ENCODE results near the gene PDZD4.

Gene PDZD4

GRCh38 chrX:153769158-153769864, 61.0 kb downstream of the PDZD4 start:
- TF ChIP-seq CTCF (IDR thresholded peaks at IDR 0.05; ENCODE audit: insufficient read depth, low read length, poor library complexity, severe bottlenecking): no peak
- Histone ChIP-seq H3K27me3 (replicated peaks; ENCODE audit: control insufficient read depth, insufficient read depth, low read length) (no peaks in the 10 kb centered on the region), H3K4me3 (replicated peaks; ENCODE audit: low read depth, low read length) (no peak overlapping the region), H3K36me3 (ENCODE audit: control insufficient read depth, insufficient read depth, low read length) (no peaks in the 10 kb centered on the region)
- DNase-seq (ENCODE audit: extremely low read depth, insufficient read length): peak; percentile 6

GRCh38 chrX:153768311-153769157, 61.8 kb downstream of the PDZD4 start:
- Histone ChIP-seq H3K4me3 (replicated peaks; ENCODE audit: low read depth, low read length) (no peak overlapping the region), H3K27me3 (replicated peaks; ENCODE audit: control insufficient read depth, insufficient read depth, low read length) (no peaks in the 10 kb centered on the region), H3K36me3 (ENCODE audit: control insufficient read depth, insufficient read depth, low read length) (no peaks in the 10 kb centered on the region)
- peak; percentile 35 for TF ChIP-seq CTCF (IDR thresholded peaks at IDR 0.05; ENCODE audit: insufficient read depth, low read length, poor library complexity, severe bottlenecking)
- DNase-seq (ENCODE audit: extremely low read depth, insufficient read length): peak; percentile 11

- TF ChIP-seq CTCF (IDR thresholded peaks at IDR 0.05; ENCODE audit: insufficient read depth, low read length, poor library complexity, severe bottlenecking): no peak
- Histone ChIP-seq H3K36me3 (ENCODE audit: control insufficient read depth, insufficient read depth, low read length) (no peaks in the 10 kb centered on the region), H3K27me3 (replicated peaks; ENCODE audit: control insufficient read depth, insufficient read depth, low read length) (no peaks in the 10 kb centered on the region), H3K4me3 (replicated peaks; ENCODE audit: low read depth, low read length) (no peak overlapping the region)
- peak; percentile 6 for DNase-seq (ENCODE audit: extremely low read depth, insufficient read length)
Measured at GRCh38 chrX:153767674-153768055, 62.7 kb downstream of the PDZD4 start.

- peak; percentile 6 for DNase-seq (ENCODE audit: extremely low read depth, insufficient read length)
- no peaks in the 10 kb centered on the region for H3K36me3 ChIP-seq (ENCODE audit: control insufficient read depth, insufficient read depth, low read length)
- no peaks in the 10 kb centered on the region for H3K27me3 ChIP-seq (replicated peaks; ENCODE audit: control insufficient read depth, insufficient read depth, low read length)
- TF ChIP-seq CTCF (IDR thresholded peaks at IDR 0.05; ENCODE audit: insufficient read depth, low read length, poor library complexity, severe bottlenecking): no peak
- H3K4me3 ChIP-seq (replicated peaks; ENCODE audit: low read depth, low read length): no peak overlapping the region
Measured at GRCh38 chrX:153766871-153767673, 63.3 kb downstream of the PDZD4 start.

GRCh38 chrX:153766098-153766817, 64.1 kb downstream of the PDZD4 start:
- DNase-seq (ENCODE audit: extremely low read depth, insufficient read length): peak; percentile 13
- TF ChIP-seq CTCF (IDR thresholded peaks at IDR 0.05; ENCODE audit: insufficient read depth, low read length, poor library complexity, severe bottlenecking): no peak
- H3K36me3 ChIP-seq (ENCODE audit: control insufficient read depth, insufficient read depth, low read length): no peaks in the 10 kb centered on the region
- no peaks in the 10 kb centered on the region for H3K27me3 ChIP-seq (replicated peaks; ENCODE audit: control insufficient read depth, insufficient read depth, low read length)
- no peak overlapping the region for H3K4me3 ChIP-seq (replicated peaks; ENCODE audit: low read depth, low read length)

Data from GM06990 (cell line).